Dermis microvascular lymphatic vessel endothelial cell (primary cell): Measurements from ENCODE around the gene ST3GAL3. TPM values are rescaled to one million over a fixed set of nuclear protein-coding genes. Genes with fewer than 3 reads are reported as not detected.

ENCODE experiments used
- DNase-seq, 2 donors: peaks; one replicate each; pipeline versions ENCODE4 v3.0.0 to v3.0.0-alpha.2; 2010; ENCODE audit warnings: low read depth in 2 of 2
- total RNA-seq: library from RNA; depleted of rRNA; stranded (reverse); fragments of >200 nt; gene quantifications from 2 replicates; pipeline ENCODE4 v1.2.1, GENCODE V29; 2014

Gene ST3GAL3
- total RNA-seq, 1 donor from 2014 or later: 6.2 TPM

- no peak for DNase-seq
Measured at GRCh38 chr1:43958351-43959255, 251.3 kb downstream of the ST3GAL3 start.

- DNase-seq: no peak
Measured at GRCh38 chr1:43960798-43961197, 253.5 kb downstream of the ST3GAL3 start.

GRCh38 chr1:43961692-43962091 is 254.4 kb downstream of the ST3GAL3 start:
- no peak for DNase-seq

GRCh38 chr1:43962324-43962723 is 255.0 kb downstream of the ST3GAL3 start:
- no peak for DNase-seq

- DNase-seq: no peak
Measured at GRCh38 chr1:43963006-43963405, 255.7 kb downstream of the ST3GAL3 start.

- no peak for DNase-seq
Measured at GRCh38 chr1:43963890-43964289, 256.6 kb downstream of the ST3GAL3 start.

GRCh38 chr1:43965316-43965715 is 258.0 kb downstream of the ST3GAL3 start:
- DNase-seq: no peak

- peak in 1 of 2 donors; percentile 57 for DNase-seq
Measured at GRCh38 chr1:43968348-43968948, 261.1 kb downstream of the ST3GAL3 start.

GRCh38 chr1:43969416-43969745 is 262.0 kb downstream of the ST3GAL3 start:
- no peak for DNase-seq

- DNase-seq: peak; percentile 96 to 98
Measured at GRCh38 chr1:43969746-43970466, 262.6 kb downstream of the ST3GAL3 start, which contains the start of gene DPH2. Gene DPH2 (plus strand): TSS chr1:43970010. CDS start chr1:43970176, 166 bp downstream.

GRCh38 chr1:43970502-43970901 is 263.2 kb downstream of the ST3GAL3 start:
- DNase-seq: no peak

GRCh38 chr1:43970911-43971310 is 263.6 kb downstream of the ST3GAL3 start:
- no peak for DNase-seq

- no peak for DNase-seq
Measured at GRCh38 chr1:43971336-43971980, 264.1 kb downstream of the ST3GAL3 start.

GRCh38 chr1:43973981-43974442 is 266.7 kb downstream of the ST3GAL3 start:
- DNase-seq: no peak

GRCh38 chr1:43974443-43975248 is 267.3 kb downstream of the ST3GAL3 start, which contains the start of gene ATP6V0B:
Gene ATP6V0B (plus strand): TSS chr1:43974960. CDS start chr1:43975041, 81 bp downstream.
- peak; percentile 78 to 94 for DNase-seq

GRCh38 chr1:43975249-43975961 is 268.1 kb downstream of the ST3GAL3 start:
- peak in 1 of 2 donors; percentile 33 for DNase-seq

- DNase-seq: no peak
Measured at GRCh38 chr1:43976045-43976444, 268.7 kb downstream of the ST3GAL3 start.

- DNase-seq: no peak
Measured at GRCh38 chr1:43976890-43977289, 269.6 kb downstream of the ST3GAL3 start.

- DNase-seq: no peak
Measured at GRCh38 chr1:43977376-43978263, 270.3 kb downstream of the ST3GAL3 start.
